D721Med (cell line): ENCODE measurements around the gene TBL3.

Experiments
- DNase-seq: peaks from one replicate; pipeline ENCODE4 v3.0.0; 2011; ENCODE audit warnings: low spot score; ENCODE audit not compliant: insufficient read length
- FAIRE-seq: peaks from 2 replicates; lab custom pipeline; 2011; peaks lifted over from hg19 to GRCh38; lab: Jason Lieb, UNC
- TF ChIP-seq, protein P1 (sequence below): IDR thresholded peaks from 2 replicates; pipeline ENCODE4 v1.5.1; 2012; ENCODE audit warnings: mild to moderate bottlenecking, control low read depth; ENCODE audit not compliant: insufficient read depth; ENCODE audit errors: missing control alignments

Gene TBL3

DNA sequence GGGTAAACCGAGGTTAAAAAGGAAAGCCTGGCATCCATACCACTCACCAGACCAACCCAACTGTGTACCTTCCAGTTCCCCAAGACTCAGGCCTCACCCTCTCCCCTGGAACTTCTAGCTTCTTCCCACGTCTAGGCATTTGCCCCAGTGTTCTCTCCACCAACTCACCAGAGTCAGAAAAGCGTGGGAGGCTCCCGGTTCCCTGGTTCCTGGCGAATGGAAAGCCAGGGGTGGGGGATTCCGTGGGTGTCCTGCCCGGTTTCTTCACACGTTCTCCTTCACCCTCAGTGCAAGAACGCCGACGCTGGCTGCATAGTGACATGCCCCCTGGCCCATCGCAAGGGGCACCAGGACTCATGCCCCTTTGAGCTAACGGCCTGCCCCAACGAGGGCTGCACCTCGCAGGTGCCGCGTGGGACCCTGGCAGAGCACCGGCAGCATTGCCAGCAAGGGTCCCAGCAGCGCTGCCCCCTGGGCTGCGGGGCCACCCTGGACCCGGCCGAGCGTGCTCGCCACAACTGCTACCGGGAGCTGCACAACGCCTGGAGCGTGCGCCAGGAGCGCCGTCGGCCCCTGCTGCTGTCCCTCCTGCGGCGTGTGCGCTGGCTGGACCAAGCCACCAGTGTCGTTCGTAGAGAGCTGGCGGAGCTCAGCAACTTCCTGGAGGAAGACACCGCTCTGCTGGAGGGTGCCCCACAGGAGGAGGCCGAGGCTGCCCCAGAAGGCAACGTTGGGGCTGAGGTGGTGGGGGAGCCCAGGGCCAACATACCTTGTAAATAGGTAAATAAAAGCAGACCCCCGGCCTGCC lies 3.5 kb upstream of the TBL3 start:
- TF ChIP-seq, protein P1, sequence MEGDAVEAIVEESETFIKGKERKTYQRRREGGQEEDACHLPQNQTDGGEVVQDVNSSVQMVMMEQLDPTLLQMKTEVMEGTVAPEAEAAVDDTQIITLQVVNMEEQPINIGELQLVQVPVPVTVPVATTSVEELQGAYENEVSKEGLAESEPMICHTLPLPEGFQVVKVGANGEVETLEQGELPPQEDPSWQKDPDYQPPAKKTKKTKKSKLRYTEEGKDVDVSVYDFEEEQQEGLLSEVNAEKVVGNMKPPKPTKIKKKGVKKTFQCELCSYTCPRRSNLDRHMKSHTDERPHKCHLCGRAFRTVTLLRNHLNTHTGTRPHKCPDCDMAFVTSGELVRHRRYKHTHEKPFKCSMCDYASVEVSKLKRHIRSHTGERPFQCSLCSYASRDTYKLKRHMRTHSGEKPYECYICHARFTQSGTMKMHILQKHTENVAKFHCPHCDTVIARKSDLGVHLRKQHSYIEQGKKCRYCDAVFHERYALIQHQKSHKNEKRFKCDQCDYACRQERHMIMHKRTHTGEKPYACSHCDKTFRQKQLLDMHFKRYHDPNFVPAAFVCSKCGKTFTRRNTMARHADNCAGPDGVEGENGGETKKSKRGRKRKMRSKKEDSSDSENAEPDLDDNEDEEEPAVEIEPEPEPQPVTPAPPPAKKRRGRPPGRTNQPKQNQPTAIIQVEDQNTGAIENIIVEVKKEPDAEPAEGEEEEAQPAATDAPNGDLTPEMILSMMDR, result no peak
- DNase-seq (no peak), FAIRE-seq (no peak)

DNA sequence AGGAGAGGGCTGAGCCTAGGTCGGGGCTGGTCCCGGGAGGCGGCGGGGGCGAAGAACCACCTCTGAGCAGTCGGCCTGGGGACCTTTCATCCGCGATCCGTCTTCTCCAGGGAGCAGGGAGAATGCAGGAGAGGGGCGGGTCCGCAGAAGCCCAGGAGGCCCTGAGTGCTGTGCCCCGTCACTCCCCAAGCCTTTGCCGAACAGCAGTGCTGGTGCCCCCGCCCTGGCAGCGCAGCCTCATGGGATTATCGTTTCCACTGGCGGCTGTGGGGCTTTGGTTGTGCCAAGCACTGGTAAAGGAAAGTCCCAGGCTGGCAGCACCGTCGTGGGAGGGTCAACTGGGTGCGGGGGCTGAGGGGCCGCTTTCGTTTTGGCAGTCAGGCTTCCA lies 631 bp downstream of the TBL3 start:
- FAIRE-seq (no peak), DNase-seq (no peak)
- TF ChIP-seq, protein P1, result no peak

DNA sequence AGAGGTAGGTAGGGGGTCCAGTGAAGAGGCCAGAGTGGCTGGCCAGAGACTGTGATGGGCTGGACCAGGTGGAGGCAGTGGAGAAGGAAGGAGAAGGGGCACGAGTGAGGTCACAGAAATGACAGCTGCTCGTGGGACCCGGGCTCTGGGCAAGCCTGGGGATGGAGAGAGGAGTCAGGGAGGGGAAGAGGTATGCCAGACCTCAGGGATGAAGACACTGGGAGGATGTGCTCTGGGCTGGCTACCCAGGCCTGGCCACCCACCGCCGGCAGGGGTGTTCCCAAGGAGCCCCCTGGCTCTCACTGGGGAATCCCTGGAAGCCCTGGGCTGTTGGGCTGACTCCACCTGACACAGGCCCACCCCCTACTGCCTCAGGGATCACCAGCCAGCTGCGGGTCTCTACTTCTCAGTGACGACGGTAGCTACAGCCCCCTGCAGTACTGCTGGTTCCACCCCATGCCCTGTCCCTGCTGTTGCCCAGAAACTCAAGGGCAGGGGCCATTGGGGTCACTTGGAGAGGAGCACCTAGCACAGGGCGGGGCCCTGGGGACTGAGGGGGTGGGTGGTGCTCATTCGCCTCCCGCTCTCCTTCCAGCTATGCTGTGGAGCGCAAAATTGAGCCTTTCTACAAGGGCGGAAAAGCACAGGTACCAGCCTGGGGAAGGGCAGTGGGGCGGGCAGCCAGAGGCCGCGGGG lies 1.8 kb downstream of the TBL3 start:
- no peak for DNase-seq
- TF ChIP-seq, protein P1, result no peak
- FAIRE-seq, result no peak

DNA sequence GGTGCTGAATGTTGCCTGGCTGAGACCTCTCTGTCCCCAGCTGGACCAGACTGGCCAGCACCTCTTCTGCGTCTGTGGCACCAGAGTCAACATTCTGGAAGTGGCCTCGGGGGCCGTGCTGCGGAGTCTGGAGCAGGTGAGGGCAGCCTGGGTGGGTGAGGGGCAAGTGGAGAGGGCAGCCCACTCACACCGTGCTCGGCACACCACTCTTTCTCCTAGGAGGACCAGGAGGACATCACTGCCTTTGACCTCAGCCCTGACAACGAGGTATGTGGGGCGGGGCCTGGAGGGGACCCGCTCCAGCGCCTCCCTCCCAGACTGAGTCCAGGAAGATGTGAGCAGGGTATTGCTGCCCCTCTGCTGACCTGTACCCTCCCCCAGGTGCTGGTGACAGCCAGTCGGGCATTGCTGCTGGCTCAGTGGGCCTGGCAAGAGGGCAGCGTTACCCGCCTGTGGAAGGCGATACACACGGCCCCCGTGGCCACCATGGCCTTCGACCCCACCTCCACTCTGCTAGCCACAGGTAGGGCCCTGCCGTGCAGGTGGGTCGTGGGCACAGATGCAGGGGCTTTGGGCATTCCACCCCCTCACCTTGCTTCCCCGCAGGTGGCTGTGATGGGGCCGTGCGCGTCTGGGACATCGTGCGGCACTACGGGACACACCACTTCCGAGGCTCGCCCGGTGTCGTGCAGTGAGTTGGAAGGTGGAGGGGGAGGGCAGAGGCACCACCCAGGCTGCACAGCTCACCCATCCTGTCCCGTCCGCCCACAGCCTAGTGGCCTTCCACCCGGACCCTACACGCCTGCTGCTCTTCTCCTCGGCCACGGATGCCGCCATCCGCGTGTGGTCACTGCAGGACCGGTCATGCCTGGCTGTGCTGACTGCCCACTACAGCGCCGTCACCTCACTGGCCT lies 2.6 kb downstream of the TBL3 start:
- DNase-seq (no peak), FAIRE-seq (no peak)
- TF ChIP-seq, protein P1, result no peak

DNA sequence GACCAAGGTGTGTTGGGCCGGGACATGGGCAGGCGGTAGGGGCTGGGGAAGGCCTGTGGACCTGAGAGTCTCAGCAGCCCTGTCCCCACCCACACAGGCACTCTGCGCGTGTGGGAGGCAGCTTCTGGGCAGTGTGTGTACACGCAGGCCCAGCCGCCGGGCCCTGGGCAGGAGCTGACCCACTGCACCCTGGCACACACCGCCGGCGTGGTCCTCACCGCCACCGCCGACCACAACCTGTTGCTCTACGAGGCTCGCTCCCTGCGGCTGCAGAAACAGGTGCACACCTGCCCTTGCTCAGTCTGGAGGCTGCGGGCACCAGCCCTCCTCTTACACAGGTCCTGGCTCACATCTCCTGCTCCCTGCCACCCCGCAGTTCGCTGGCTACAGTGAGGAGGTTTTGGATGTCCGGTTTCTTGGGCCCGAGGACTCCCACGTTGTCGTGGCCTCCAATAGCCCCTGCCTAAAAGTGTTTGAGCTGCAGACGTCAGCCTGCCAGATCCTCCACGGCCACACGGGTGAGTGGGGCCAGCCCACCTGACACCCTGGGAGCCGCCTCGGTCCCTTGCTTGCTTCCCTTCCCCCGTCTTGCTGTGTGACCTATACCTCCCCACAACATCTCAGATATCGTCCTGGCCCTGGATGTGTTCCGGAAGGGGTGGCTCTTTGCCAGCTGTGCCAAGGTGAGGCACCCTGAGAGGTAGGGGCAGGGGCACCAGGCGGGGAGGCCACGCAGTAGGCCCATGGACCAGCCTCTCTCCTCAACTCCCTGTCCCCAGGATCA lies 3.8 kb downstream of the TBL3 start:
- TF ChIP-seq, protein P1, result no peak
- FAIRE-seq, result no peak
- no peak for DNase-seq

DNA sequence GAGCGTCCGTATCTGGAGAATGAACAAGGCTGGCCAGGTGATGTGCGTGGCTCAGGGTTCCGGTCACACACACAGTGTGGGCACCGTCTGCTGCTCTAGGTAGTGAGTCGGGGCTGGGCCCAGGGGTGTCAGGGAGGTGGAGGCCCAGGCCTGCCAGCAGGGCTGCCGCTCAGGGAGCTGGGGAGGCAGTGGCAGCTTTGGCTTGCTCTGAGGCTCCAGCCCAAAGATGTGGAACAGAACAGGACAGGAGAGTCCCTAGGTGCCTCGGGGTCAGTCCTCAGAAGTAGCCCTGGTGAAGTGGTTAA lies 4.3 kb downstream of the TBL3 start:
- TF ChIP-seq, protein P1, result no peak
- no peak for FAIRE-seq
- DNase-seq, result no peak
